HepG2 (cell line): ENCODE results near the gene GDF15. TPM values are rescaled to one million over a fixed set of nuclear protein-coding genes. Genes with fewer than 3 reads are reported as not detected.

Experiments used
- CBX5 ChIP-seq: sonication (generic); formaldehyde crosslinking; IDR thresholded peaks from 2 replicates; pipeline ENCODE4 v1.4.0; 2020; ENCODE audit warnings: missing genetic modification reagents, borderline replicate concordance
- ESRRA ChIP-seq: sonication (generic); formaldehyde crosslinking; IDR thresholded peaks from 2 replicates; pipeline ENCODE4 v1.5.1; 2020; ENCODE audit warnings: mild to moderate bottlenecking, low read depth, missing genetic modification reagents
- ETV5 ChIP-seq: IDR thresholded peaks from 2 replicates; pipeline ENCODE4 v1.6.1; 2018; ENCODE audit warnings: missing biosample characterization, missing genetic modification reagents, inconsistent platforms, borderline replicate concordance
- GFI1 ChIP-seq: sonication (generic); formaldehyde crosslinking; IDR thresholded peaks from 2 replicates; pipeline ENCODE4 v1.5.0; 2020; ENCODE audit warnings: missing genetic modification reagents, mild to moderate bottlenecking, borderline replicate concordance
- HDAC2 ChIP-seq: sonication (generic); formaldehyde crosslinking; IDR thresholded peaks from 2 replicates; pipeline ENCODE4 v1.4.0; 2020; ENCODE audit warnings: missing genetic modification reagents
- HES4 ChIP-seq: sonication (generic); formaldehyde crosslinking; IDR thresholded peaks from 2 replicates; pipeline ENCODE4 v1.9.0; 2021; ENCODE audit warnings: mild to moderate bottlenecking, missing genetic modification reagents, borderline replicate concordance
- IRF1 ChIP-seq: sonication (generic); formaldehyde crosslinking; IDR thresholded peaks from 2 replicates; pipeline ENCODE4 v1.4.0; 2020; ENCODE audit warnings: low read depth, mild to moderate bottlenecking, missing genetic modification reagents
- NCOR1 ChIP-seq: fragments of 200-600 bp; sonication (generic); IDR thresholded peaks from 2 replicates; pipeline ENCODE4 v1.7.0; 2017; ENCODE audit warnings: antibody characterized with exemption, low read length, borderline replicate concordance
- NFE2 ChIP-seq: sonication (generic); formaldehyde crosslinking; IDR thresholded peaks from 2 replicates; pipeline ENCODE4 v1.4.0; 2020; ENCODE audit warnings: missing genetic modification reagents
- NRL ChIP-seq: sonication (generic); formaldehyde crosslinking; IDR thresholded peaks from 2 replicates; pipeline ENCODE4 v1.5.0; 2020; ENCODE audit warnings: missing genetic modification reagents, mild to moderate bottlenecking, moderate library complexity, borderline replicate concordance
- SIN3B ChIP-seq: fragments of 150-350 bp; IDR thresholded peaks from 2 replicates; pipeline ENCODE4 v1.6.1; 2014; ENCODE audit warnings: low read length
- TAF15 ChIP-seq: fragments of 200-400 bp; formaldehyde crosslinking; IDR thresholded peaks from one replicate; pipeline ENCODE4 v1.6.1; 2018; ENCODE audit warnings: mild to moderate bottlenecking, low read depth, low read length; ENCODE audit not compliant: poor library complexity, severe bottlenecking
- TEAD3 ChIP-seq: optimal IDR thresholded peaks from 2 replicates; pipeline ENCODE3; 2016; ENCODE audit warnings: borderline replicate concordance
- TMF1 ChIP-seq: sonication (generic); formaldehyde crosslinking; IDR thresholded peaks from 2 replicates; pipeline ENCODE4 v1.8.1; 2022; ENCODE audit warnings: low read depth, missing genetic modification reagents
- ZBTB7B ChIP-seq: sonication (generic); formaldehyde crosslinking; IDR thresholded peaks from 2 replicates; pipeline ENCODE4 v1.4.0; 2020; ENCODE audit warnings: missing genetic modification reagents
- ZNF10 ChIP-seq: sonication (generic); formaldehyde crosslinking; IDR thresholded peaks from 2 replicates; pipeline ENCODE4 v1.4.0; 2020; ENCODE audit warnings: mild to moderate bottlenecking, low read depth, missing genetic modification reagents, borderline replicate concordance
- ZNF138 ChIP-seq: sonication (generic); formaldehyde crosslinking; IDR thresholded peaks from 2 replicates; pipeline ENCODE4 v1.5.0; 2020; ENCODE audit warnings: mild to moderate bottlenecking, low read depth, missing genetic modification reagents
- ZNF235 ChIP-seq: sonication (generic); formaldehyde crosslinking; IDR thresholded peaks from 2 replicates; pipeline ENCODE4 v1.8.1; 2023; ENCODE audit warnings: mild to moderate bottlenecking, missing genetic modification reagents, borderline replicate concordance
- ZNF414 ChIP-seq: sonication (generic); formaldehyde crosslinking; IDR thresholded peaks from 2 replicates; pipeline ENCODE4 v1.5.0; 2020; ENCODE audit warnings: missing genetic modification reagents
- ZNF784 ChIP-seq: sonication (generic); formaldehyde crosslinking; IDR thresholded peaks from 2 replicates; pipeline ENCODE4 v1.5.1; 2020; ENCODE audit warnings: missing genetic modification reagents, mild to moderate bottlenecking, borderline replicate concordance
- ZNF839 ChIP-seq: sonication (generic); formaldehyde crosslinking; IDR thresholded peaks from 2 replicates; pipeline ENCODE4 v1.4.0; 2020; ENCODE audit warnings: missing genetic modification reagents, mild to moderate bottlenecking, borderline replicate concordance
- ZNF883 ChIP-seq: sonication (generic); formaldehyde crosslinking; IDR thresholded peaks from 2 replicates; pipeline ENCODE4 v1.5.1; 2020; ENCODE audit warnings: mild to moderate bottlenecking, missing genetic modification reagents; ENCODE audit errors: not compliant biosample characterization
- polyA plus RNA-seq, 8 experiments: library from polyadenylated mRNA; depleted of rRNA in 3 of 8; stranded (reverse) in 7 of 8; unstranded in 1 of 8; fragments of >200 nt; fragmentation: Illumina TruSeq in 4 of 8; extraction: Trizol in 4 of 8; gene quantifications; 2 replicates each; pipeline versions ENCODE4 v1.2.1 to v1.2.3, GENCODE V29; 2011 to 2016; ENCODE audit warnings: low read depth in 4 of 8, missing spikeins in 1 of 8, mixed read lengths in 1 of 8; ENCODE audit not compliant: insufficient read depth in 1 of 8
- total RNA-seq, 5 experiments: library from RNA; depleted of rRNA; stranded (reverse); fragments of >200 nt; fragmentation: Illumina TruSeq; extraction: Trizol; gene quantifications; 2 replicates each; pipeline ENCODE4 v1.2.3, GENCODE V29; 2016; ENCODE audit warnings: low read depth in 1 of 5
- TF ChIP-seq, protein P1 (sequence below): sonication (generic); formaldehyde crosslinking; IDR thresholded peaks from 2 replicates; pipeline ENCODE4 v1.4.0; 2020; ENCODE audit warnings: missing genetic modification reagents; ENCODE audit errors: not compliant biosample characterization
- TF ChIP-seq, protein P2 (sequence below): IDR thresholded peaks from 2 replicates; pipeline ENCODE4 v1.6.1; 2016; ENCODE audit warnings: missing biosample characterization, missing genetic modification reagents, low read depth

Gene GDF15
- total and polyA plus RNA-seq, 2 of the 13 experiments (the other 11 are each of a cell fraction or from before 2014, with no cell fraction given), result 146 to 422 TPM

GRCh38 chr19:18340990-18341868 lies 44.7 kb upstream of the GDF15 start (continued):
- TF ChIP-seq ZNF839 (CRISPR knock-in tag) (no peak), ZNF883 (CRISPR knock-in tag) (no peak), ZNF10 (CRISPR knock-in tag) (no peak), TMF1 (0 out of 2 replicates have a peak, but pooled peaks have one; percentile 44), ZNF784 (CRISPR knock-in tag) (no peak), ESRRA (CRISPR knock-in tag) (no peak), TAF15 (no peak), ETV5 (CRISPR knock-in tag) (peak; percentile 84), GFI1 (CRISPR knock-in tag) (no peak), IRF1 (CRISPR knock-in tag) (no peak; the same call in 1 of the 2 replicates), SIN3B (no peak), NCOR1 (peak; percentile 75; the same call in 1 of the 2 replicates), NRL (0 out of 2 replicates have a peak, but pooled peaks have one; percentile 14), ZNF138 (CRISPR knock-in tag) (no peak), CBX5 (peak; percentile 56; the same call in 1 of the 2 replicates), NFE2 (CRISPR knock-in tag) (no peak), HES4 (CRISPR knock-in tag) (no peak), HDAC2 (peak; percentile 54; the same call in 1 of the 2 replicates), ZBTB7B (CRISPR knock-in tag) (peak; percentile 92), ZNF414 (CRISPR knock-in tag) (no peak), TEAD3 (peak; percentile 22), ZNF235 (no peak)
- TF ChIP-seq, protein P1, sequence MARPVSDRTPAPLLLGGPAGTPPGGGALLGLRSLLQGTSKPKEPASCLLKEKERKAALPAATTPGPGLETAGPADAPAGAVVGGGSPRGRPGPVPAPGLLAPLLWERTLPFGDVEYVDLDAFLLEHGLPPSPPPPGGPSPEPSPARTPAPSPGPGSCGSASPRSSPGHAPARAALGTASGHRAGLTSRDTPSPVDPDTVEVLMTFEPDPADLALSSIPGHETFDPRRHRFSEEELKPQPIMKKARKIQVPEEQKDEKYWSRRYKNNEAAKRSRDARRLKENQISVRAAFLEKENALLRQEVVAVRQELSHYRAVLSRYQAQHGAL (CRISPR knock-in tag), result no peak
- TF ChIP-seq, protein P2, sequence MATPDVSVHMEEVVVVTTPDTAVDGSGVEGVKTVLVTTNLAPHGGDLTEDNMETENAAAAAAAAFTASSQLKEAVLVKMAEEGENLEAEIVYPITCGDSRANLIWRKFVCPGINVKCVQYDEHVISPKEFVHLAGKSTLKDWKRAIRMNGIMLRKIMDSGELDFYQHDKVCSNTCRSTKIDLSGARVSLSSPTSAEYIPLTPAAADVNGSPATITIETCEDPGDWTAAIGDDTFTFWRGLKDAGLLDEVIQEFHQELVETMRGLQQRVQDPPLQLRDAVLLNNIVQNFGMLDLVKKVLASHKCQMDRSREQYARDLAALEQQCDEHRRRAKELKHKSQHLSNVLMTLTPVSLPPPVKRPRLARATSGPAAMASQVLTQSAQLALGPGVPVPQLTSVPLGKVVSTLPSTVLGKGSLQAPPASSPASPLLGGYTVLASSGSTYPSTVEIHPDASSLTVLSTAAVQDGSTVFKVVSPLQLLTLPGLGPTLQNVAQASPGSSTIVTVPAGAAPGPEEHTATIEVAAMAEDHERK (CRISPR knock-in tag), result 0 out of 2 replicates have a peak, but pooled peaks have one; percentile 36
